Neural progenitor cell (in vitro differentiated cells): ENCODE results near the gene EPHA10. TPM values are rescaled to one million over a fixed set of nuclear protein-coding genes. Genes with fewer than 3 reads are reported as not detected.

Experiments used
- DNase-seq: peaks from one replicate; pipeline ENCODE4 v3.0.0-alpha.2; 2016; ENCODE audit warnings: low spot score
- H2AFZ ChIP-seq: fragments of 200-600 bp; sonication (generic); replicated peaks from 2 replicates; pipeline ENCODE4 v1.6.1; 2016; ENCODE audit warnings: antibody characterized with exemption
- H3F3A ChIP-seq: fragments of 200-600 bp; sonication (generic); 2 replicates; pipeline ENCODE4 v1.6.1; 2016; ENCODE audit warnings: antibody characterized with exemption, low read depth
- H3K27ac ChIP-seq: fragments of 200-600 bp; sonication (generic); 2 replicates; pipeline ENCODE4 v1.5.1; 2016; ENCODE audit warnings: mild to moderate bottlenecking
- H3K27me3 ChIP-seq: fragments of 200-600 bp; sonication (generic); 2 replicates; pipeline ENCODE4 v1.6.1; 2016; ENCODE audit warnings: mild to moderate bottlenecking, moderate library complexity
- H3K36me3 ChIP-seq: fragments of 200-600 bp; sonication (generic); 2 replicates; pipeline ENCODE4 v1.5.1; 2016
- H3K4me1 ChIP-seq: fragments of 200-600 bp; sonication (generic); 2 replicates; pipeline ENCODE4 v1.6.1; 2016; ENCODE audit warnings: mixed run types
- H3K4me2 ChIP-seq: fragments of 200-600 bp; sonication (generic); 2 replicates; pipeline ENCODE4 v1.6.1; 2016
- H3K4me3 ChIP-seq: fragments of 200-600 bp; sonication (generic); 2 replicates; pipeline ENCODE4 v1.5.1; 2016
- H3K79me2 ChIP-seq: fragments of 200-600 bp; sonication (generic); 2 replicates; pipeline ENCODE4 v1.6.1; 2016; ENCODE audit warnings: low read depth
- H3K9ac ChIP-seq: fragments of 200-600 bp; sonication (generic); 2 replicates; pipeline ENCODE4 v1.6.1; 2016
- H3K9me3 ChIP-seq: fragments of 200-600 bp; sonication (generic); 2 replicates; pipeline ENCODE4 v1.5.1; 2016; ENCODE audit warnings: low read depth
- H4K20me1 ChIP-seq: fragments of 200-600 bp; sonication (generic); 2 replicates; pipeline ENCODE4 v1.6.1; 2016; ENCODE audit warnings: low read depth
- H3K27ac Mint-ChIP-seq: 3 replicates; pipeline ENCODE4 v1.8.0; 2021; ENCODE audit warnings: mixed read lengths
- H3K27me3 Mint-ChIP-seq: 2 replicates; pipeline ENCODE4 v1.8.0; 2022; ENCODE audit warnings: low read depth, mild to moderate bottlenecking, inconsistent platforms, moderate library complexity, mixed read lengths; ENCODE audit not compliant: insufficient read depth
- H3K36me3 Mint-ChIP-seq: 3 replicates; pipeline ENCODE4 v1.8.0; 2021; ENCODE audit warnings: mixed read lengths
- H3K4me1 Mint-ChIP-seq: 3 replicates; pipeline ENCODE4 v1.8.0; 2021; ENCODE audit warnings: mixed read lengths
- H3K4me3 Mint-ChIP-seq: 3 replicates; pipeline ENCODE4 v1.8.0; 2021; ENCODE audit warnings: mild to moderate bottlenecking, moderate library complexity, mixed read lengths
- H3K9me3 Mint-ChIP-seq: 3 replicates; pipeline ENCODE4 v1.8.0; 2020; ENCODE audit warnings: mixed read lengths
- CTCF ChIP-seq: fragments of 200-600 bp; sonication (generic); IDR thresholded peaks from 2 replicates; pipeline ENCODE4 v1.5.1; 2017; ENCODE audit warnings: antibody characterized with exemption, mild to moderate bottlenecking
- EZH2 ChIP-seq: fragments of 200-600 bp; sonication (generic); IDR thresholded peaks from 2 replicates; pipeline ENCODE4 v1.6.1; 2017; ENCODE audit warnings: antibody characterized with exemption, mild to moderate bottlenecking, moderate library complexity
- EZH2phosphoT487 ChIP-seq: fragments of 200-600 bp; sonication (generic); IDR thresholded peaks from 2 replicates; pipeline ENCODE4 v1.6.1; 2017; ENCODE audit warnings: antibody characterized with exemption
- total RNA-seq: library from RNA; depleted of rRNA; stranded (reverse); fragments of >200 nt; gene quantifications from 2 replicates; pipeline ENCODE4 v1.2.3, GENCODE V29; 2015; ENCODE audit warnings: low replicate concordance

Gene EPHA10
- total RNA-seq, 1 donor from 2014 or later = not detected

- peaks cover 4% of the 10 kb centered on the region for H3K4me1 ChIP-seq
- no peaks in the 10 kb centered on the region for H3K79me2 ChIP-seq
- no peak for TF ChIP-seq EZH2
- TF ChIP-seq CTCF = no peak
- TF ChIP-seq EZH2phosphoT487 = no peak
- H3K36me3 Mint-ChIP-seq = no peaks in the 10 kb centered on the region
- H3K4me3 ChIP-seq = no peak overlapping the region
- H3K4me3 Mint-ChIP-seq = no peak overlapping the region
- H3K27me3 ChIP-seq = no peaks in the 10 kb centered on the region
- no peak overlapping the region for H3K27ac ChIP-seq
- no peak overlapping the region for H3K9ac ChIP-seq
- H3K27ac Mint-ChIP-seq = no peak overlapping the region
- H3K4me1 Mint-ChIP-seq = peaks cover 6% of the 10 kb centered on the region
- no peaks in the 10 kb centered on the region for H3K9me3 ChIP-seq
- no peaks in the 10 kb centered on the region for H3F3A ChIP-seq
- H3K27me3 Mint-ChIP-seq = peaks cover 5% of the 10 kb centered on the region
- no peak overlapping the region for H3K4me2 ChIP-seq
- no peak overlapping the region for H2AFZ ChIP-seq
- H4K20me1 ChIP-seq = no peaks in the 10 kb centered on the region
- no peak for DNase-seq
- H3K9me3 Mint-ChIP-seq = no peaks in the 10 kb centered on the region
- no peaks in the 10 kb centered on the region for H3K36me3 ChIP-seq
Observed at GRCh38 chr1:37718181-37718900, 46.6 kb downstream of the EPHA10 start.

GRCh38 chr1:37717631-37718030 lies 47.3 kb downstream of the EPHA10 start:
- no peaks in the 10 kb centered on the region for H4K20me1 ChIP-seq
- no peak overlapping the region for H2AFZ ChIP-seq
- DNase-seq = no peak
- H3K36me3 Mint-ChIP-seq = no peaks in the 10 kb centered on the region
- no peaks in the 10 kb centered on the region for H3K79me2 ChIP-seq
- H3K9ac ChIP-seq = no peak overlapping the region
- H3K27me3 ChIP-seq = no peaks in the 10 kb centered on the region
- no peak overlapping the region for H3K4me2 ChIP-seq
- no peak overlapping the region for H3K4me3 ChIP-seq
- H3F3A ChIP-seq = no peaks in the 10 kb centered on the region
- no peak overlapping the region for H3K27ac ChIP-seq
- no peak overlapping the region for H3K4me3 Mint-ChIP-seq
- H3K27ac Mint-ChIP-seq = no peak overlapping the region
- no peaks in the 10 kb centered on the region for H3K9me3 Mint-ChIP-seq
- peaks cover 3% of the 10 kb centered on the region for H3K4me1 Mint-ChIP-seq
- no peaks in the 10 kb centered on the region for H3K36me3 ChIP-seq
- H3K4me1 ChIP-seq = peaks cover 4% of the 10 kb centered on the region
- no peak for TF ChIP-seq EZH2phosphoT487
- TF ChIP-seq EZH2 = no peak
- no peak for TF ChIP-seq CTCF
- H3K9me3 ChIP-seq = no peaks in the 10 kb centered on the region
- H3K27me3 Mint-ChIP-seq = peaks cover 5% of the 10 kb centered on the region

- Mint-ChIP-seq H3K27ac (no peak overlapping the region), H3K4me3 (no peak overlapping the region), H3K4me1 (no peaks in the 10 kb centered on the region), H3K9me3 (no peaks in the 10 kb centered on the region), H3K36me3 (no peaks in the 10 kb centered on the region), H3K27me3 (peaks cover 5% of the 10 kb centered on the region)
- Histone ChIP-seq H3K79me2 (no peaks in the 10 kb centered on the region), H2AFZ (no peak overlapping the region), H3K27me3 (no peaks in the 10 kb centered on the region), H3K4me2 (no peak overlapping the region), H3K36me3 (no peaks in the 10 kb centered on the region), H3K9me3 (no peaks in the 10 kb centered on the region), H3K4me1 (peaks cover 4% of the 10 kb centered on the region), H3F3A (no peaks in the 10 kb centered on the region), H3K4me3 (no peak overlapping the region), H3K9ac (no peak overlapping the region), H3K27ac (no peak overlapping the region), H4K20me1 (no peaks in the 10 kb centered on the region)
- no peak for TF ChIP-seq CTCF
- no peak for TF ChIP-seq EZH2phosphoT487
- TF ChIP-seq EZH2 = no peak
- no peak for DNase-seq
Observed at GRCh38 chr1:37716321-37716720, 48.6 kb downstream of the EPHA10 start.
